Pancreas (tissue), 8 donors: ENCODE measurements around the gene PROM2. TPM values are rescaled to one million over a fixed set of nuclear protein-coding genes. Genes with fewer than 3 reads are reported as not detected.

Experiments used
- polyA plus RNA-seq, 2 donors: library from polyadenylated mRNA; stranded (reverse); fragments of 200-250 nt; gene quantifications; one replicate each; pipeline ENCODE4 v1.2.3, GENCODE V29; 2013
- total RNA-seq, 6 donors: library from RNA; stranded (reverse); fragmentation: NEBNext Ultra II Directional in 4 of 6; extraction: Animal tissue kit (Norgen Biotek cat#: 25700) in 4 of 6; gene quantifications; one replicate each; pipeline versions ENCODE4 v1.2.1 to v1.2.4, GENCODE V29; 2021 to 2023
- donor health status: healthy with polysubstance abuse.
- donor health status: DM: no; HTN: no; CAD: no; lungs with moderate emphysema.
- donor health status: DM: no; HTN: no; CAD: no.
- donor health status: Bipolar disorder and iron deficiency.
- donor health status: DM: yes; HTN: yes; CAD: no.
- donor health status: DM: no; HTN: no; CAD: no.
- donor health status: DM: no; HTN: no; CAD: no.
- donor health status: DM: yes; HTN: yes; CAD: no.

The PROM2 gene
- total and polyA plus RNA-seq, 8 donors = 8.3 to 20.4 (median 12.5) TPM

Other genes starting within 250 kb of the PROM2 start
- gene MAL, start 248.7 kb upstream of the PROM2 start, total RNA-seq = 1 to 10 TPM in 1 of 6 donors, under 1 TPM in 4, not detected in 1; 0.25 to 1.2 (median 0.55) TPM
- 1 to 10 TPM; 1.6 to 1.9 TPM for gene MAL, start 248.7 kb upstream of the PROM2 start, polyA plus RNA-seq
- 10 to 100 TPM; 14.8 to 28.0 (median 17.9) TPM for gene MRPS5, start 152.6 kb upstream of the PROM2 start, total RNA-seq
- 10 to 100 TPM; 42.5 to 55.2 TPM for gene MRPS5, start 152.6 kb upstream of the PROM2 start, polyA plus RNA-seq
- gene ZNF514, start 114.6 kb upstream of the PROM2 start, total RNA-seq = 10 to 100 TPM in 1 of 6 donors, 1 to 10 TPM in 5; 7.2 to 16.3 (median 8.0) TPM
- gene ZNF514, start 114.6 kb upstream of the PROM2 start, polyA plus RNA-seq = 10 to 100 TPM; 12.7 to 16.0 TPM
- gene ZNF2, start 108.6 kb upstream of the PROM2 start, total RNA-seq = 1 to 10 TPM; 1.4 to 2.9 (median 2.3) TPM
- gene ZNF2, start 108.6 kb upstream of the PROM2 start, polyA plus RNA-seq = 1 to 10 TPM in 1 of 2 donors, under 1 TPM in 1; 0.80 to 1.9 TPM
- 1 to 10 TPM; 1.5 to 5.2 (median 3.0) TPM for gene ZNF892, start 66.9 kb upstream of the PROM2 start, total RNA-seq
- under 1 TPM; 0.63 to 0.76 TPM for gene ZNF892, start 66.9 kb upstream of the PROM2 start, polyA plus RNA-seq
- 1 to 10 TPM; 3.5 to 7.5 (median 3.6) TPM for gene KCNIP3, start 22.9 kb downstream of the PROM2 start, total RNA-seq
- 1 to 10 TPM; 3.5 to 4.5 TPM for gene KCNIP3, start 22.9 kb downstream of the PROM2 start, polyA plus RNA-seq
- gene FAHD2A, start 128.3 kb downstream of the PROM2 start, total RNA-seq = 10 to 100 TPM; 15.4 to 22.2 (median 17.9) TPM
- 10 to 100 TPM; 19.0 to 19.8 TPM for gene FAHD2A, start 128.3 kb downstream of the PROM2 start, polyA plus RNA-seq
- gene TRIM43B, start 210.3 kb downstream of the PROM2 start, total RNA-seq = not detected
- not detected for gene TRIM43B, start 210.3 kb downstream of the PROM2 start, polyA plus RNA-seq